ENCODE data around the gene TH.
A peak's percentile ranks its signal among the peaks of the same experiment; 100 is the strongest.
"Not testable (repeated sequence)": the region's sequence is repeated elsewhere in the genome, so short reads cannot be mapped to it uniquely, and the experiment has no call there.

The TH gene

GRCh38 chr11:2194877-2195755, 23.5 kb upstream of the TH start:
- no peaks in the 10 kb centered on the region for H3K36me3 ChIP-seq
- no peaks in the 10 kb centered on the region for H3K4me1 ChIP-seq
- H3K4me3 ChIP-seq: no peak overlapping the region
- H3K27ac ChIP-seq: no peak overlapping the region
- H3K9me3 ChIP-seq: no peaks in the 10 kb centered on the region
- TF ChIP-seq, protein P1, sequence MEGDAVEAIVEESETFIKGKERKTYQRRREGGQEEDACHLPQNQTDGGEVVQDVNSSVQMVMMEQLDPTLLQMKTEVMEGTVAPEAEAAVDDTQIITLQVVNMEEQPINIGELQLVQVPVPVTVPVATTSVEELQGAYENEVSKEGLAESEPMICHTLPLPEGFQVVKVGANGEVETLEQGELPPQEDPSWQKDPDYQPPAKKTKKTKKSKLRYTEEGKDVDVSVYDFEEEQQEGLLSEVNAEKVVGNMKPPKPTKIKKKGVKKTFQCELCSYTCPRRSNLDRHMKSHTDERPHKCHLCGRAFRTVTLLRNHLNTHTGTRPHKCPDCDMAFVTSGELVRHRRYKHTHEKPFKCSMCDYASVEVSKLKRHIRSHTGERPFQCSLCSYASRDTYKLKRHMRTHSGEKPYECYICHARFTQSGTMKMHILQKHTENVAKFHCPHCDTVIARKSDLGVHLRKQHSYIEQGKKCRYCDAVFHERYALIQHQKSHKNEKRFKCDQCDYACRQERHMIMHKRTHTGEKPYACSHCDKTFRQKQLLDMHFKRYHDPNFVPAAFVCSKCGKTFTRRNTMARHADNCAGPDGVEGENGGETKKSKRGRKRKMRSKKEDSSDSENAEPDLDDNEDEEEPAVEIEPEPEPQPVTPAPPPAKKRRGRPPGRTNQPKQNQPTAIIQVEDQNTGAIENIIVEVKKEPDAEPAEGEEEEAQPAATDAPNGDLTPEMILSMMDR (IDR thresholded peaks at IDR 0.05): peak; percentile 53 to 68
- peaks cover 0 to 58% of the 10 kb centered on the region in 2 donors for H3K27me3 ChIP-seq
- intact Hi-C loops (cut with DNase I; ENCODE audit: low total_unique reads): loop anchor here (2.0 kb wide), 1 partner anchor 226 kb away; no protein-coding TSS in a partner anchor
- DNase-seq: no peak

- H3K27ac ChIP-seq, DNase-seq, H3K4me1 ChIP-seq, H3K36me3 ChIP-seq, H3K4me3 ChIP-seq, H3K9me3 ChIP-seq: not testable (repeated sequence)
- intact Hi-C loops (cut with DNase I; ENCODE audit: low total_unique reads): loop anchor here (2.0 kb wide), 1 partner anchor 227 kb away; no protein-coding TSS in a partner anchor
- peaks cover 0 to 67% of the 10 kb centered on the region in 2 donors for H3K27me3 ChIP-seq
These were observed 22.4 kb upstream of the TH start for GRCh38 chr11:2193888-2194595.

- Histone ChIP-seq H3K36me3 (no peaks in the 10 kb centered on the region), H3K4me1 (no peaks in the 10 kb centered on the region), H3K27me3 (peaks cover 0 to 72% of the 10 kb centered on the region in 2 donors), H3K9me3 (no peaks in the 10 kb centered on the region), H3K4me3 (no peak overlapping the region), H3K27ac (no peak overlapping the region)
- no peak for DNase-seq
- intact Hi-C loops (cut with DNase I; ENCODE audit: low total_unique reads): no loop called here
- TF ChIP-seq, protein P1 (IDR thresholded peaks at IDR 0.05): no peak
These were observed 21.7 kb upstream of the TH start for GRCh38 chr11:2193099-2193887.

GRCh38 chr11:2192435-2192834, 20.8 kb upstream of the TH start:
- Histone ChIP-seq H3K9me3 (no peaks in the 10 kb centered on the region), H3K4me3 (no peak overlapping the region), H3K4me1 (no peaks in the 10 kb centered on the region), H3K36me3 (no peaks in the 10 kb centered on the region), H3K27me3 (peaks cover 0 to 78% of the 10 kb centered on the region in 2 donors), H3K27ac (no peak overlapping the region)
- intact Hi-C loops (cut with DNase I; ENCODE audit: low total_unique reads): no loop called here
- DNase-seq: no peak
- TF ChIP-seq, protein P1 (IDR thresholded peaks at IDR 0.05): no peak

GRCh38 chr11:2191883-2192282, 20.3 kb upstream of the TH start:
- Histone ChIP-seq H3K27me3 (peaks cover 0 to 84% of the 10 kb centered on the region in 2 donors), H3K9me3 (no peaks in the 10 kb centered on the region), H3K4me3 (no peak overlapping the region), H3K4me1 (no peaks in the 10 kb centered on the region), H3K36me3 (no peaks in the 10 kb centered on the region), H3K27ac (no peak overlapping the region)
- DNase-seq: no peak
- intact Hi-C loops (cut with DNase I; ENCODE audit: low total_unique reads): no loop called here
- TF ChIP-seq, protein P1 (IDR thresholded peaks at IDR 0.05): no peak
